GM23338 (cell line): ENCODE measurements around the gene TTC3. TPM values are rescaled to one million over a fixed set of nuclear protein-coding genes. Genes with fewer than 3 reads are reported as not detected.

Experiments
- ATAC-seq: fragments of 200-7000 bp; cut with Tn5 transposase; 3 replicates; pipeline ENCODE4 v1.9.1; 2020
- DNase-seq: peaks from one replicate; pipeline ENCODE4 v3.0.0-alpha.2; 2015; ENCODE audit warnings: low spot score
- H2AFZ ChIP-seq: fragments of 200-600 bp; sonication (generic); 2 replicates; pipeline ENCODE4 v1.8.0; 2016; ENCODE audit warnings: antibody characterized with exemption, mild to moderate bottlenecking, moderate library complexity
- H3F3A ChIP-seq: fragments of 200-600 bp; sonication (generic); replicated peaks from 2 replicates; pipeline ENCODE4 v1.8.0; 2017; ENCODE audit warnings: antibody characterized with exemption, mixed run types, low read depth
- H3K27ac ChIP-seq: fragments of 200-600 bp; sonication (generic); 2 replicates; pipeline ENCODE4 v1.6.1; 2016; ENCODE audit warnings: low read depth
- H3K27me3 ChIP-seq: fragments of 200-600 bp; sonication (generic); 2 replicates; pipeline ENCODE4 v1.8.0; 2016; ENCODE audit warnings: mild to moderate bottlenecking, mixed run types, moderate library complexity; ENCODE audit not compliant: insufficient read depth
- H3K36me3 ChIP-seq: fragments of 200-600 bp; sonication (generic); 2 replicates; pipeline ENCODE4 v1.8.0; 2016; ENCODE audit warnings: mild to moderate bottlenecking; ENCODE audit not compliant: insufficient read depth
- H3K4me1 ChIP-seq: fragments of 200-600 bp; sonication (generic); 2 replicates; pipeline ENCODE4 v1.8.0; 2016; ENCODE audit warnings: mild to moderate bottlenecking, moderate library complexity; ENCODE audit not compliant: insufficient read depth
- H3K4me2 ChIP-seq: fragments of 200-600 bp; sonication (generic); 2 replicates; pipeline ENCODE4 v1.7.1; 2017; ENCODE audit warnings: mixed run types
- H3K4me3 ChIP-seq: fragments of 200-600 bp; sonication (generic); 2 replicates; pipeline ENCODE4 v1.6.1; 2016; ENCODE audit warnings: mixed run types
- H3K79me2 ChIP-seq: fragments of 200-600 bp; sonication (generic); replicated peaks from 2 replicates; pipeline ENCODE4 v1.8.0; 2017; ENCODE audit warnings: mild to moderate bottlenecking; ENCODE audit not compliant: insufficient read depth
- H3K9me2 ChIP-seq: fragments of 200-600 bp; sonication (generic); 2 replicates; pipeline ENCODE4 v1.8.0; 2017; ENCODE audit not compliant: insufficient read depth
- H4K20me1 ChIP-seq: fragments of 200-600 bp; sonication (generic); replicated peaks from 2 replicates; pipeline ENCODE4 v1.8.0; 2017; ENCODE audit warnings: mild to moderate bottlenecking; ENCODE audit not compliant: insufficient read depth
- H3K27ac Mint-ChIP-seq: 2 replicates; pipeline ENCODE4 v1.8.0; 2020; ENCODE audit warnings: inconsistent platforms, mild to moderate bottlenecking, moderate library complexity, mixed read lengths
- H3K27me3 Mint-ChIP-seq: 3 replicates; pipeline ENCODE4 v1.8.0; 2022; ENCODE audit warnings: low read depth, mild to moderate bottlenecking, moderate library complexity, mixed read lengths, inconsistent platforms; ENCODE audit not compliant: insufficient read depth, poor library complexity
- H3K36me3 Mint-ChIP-seq: 3 replicates; pipeline ENCODE4 v1.8.0; 2021; ENCODE audit warnings: low read depth, mild to moderate bottlenecking, inconsistent platforms, moderate library complexity, mixed read lengths
- H3K4me1 Mint-ChIP-seq: 3 replicates; pipeline ENCODE4 v1.8.0; 2020; ENCODE audit warnings: mild to moderate bottlenecking, inconsistent platforms, mixed read lengths
- H3K4me3 Mint-ChIP-seq: 3 replicates; pipeline ENCODE4 v1.8.0; 2021; ENCODE audit warnings: moderate library complexity, mild to moderate bottlenecking, inconsistent platforms, mixed read lengths
- H3K9me3 Mint-ChIP-seq: 3 replicates; pipeline ENCODE4 v1.8.0; 2020; ENCODE audit warnings: moderate library complexity, mild to moderate bottlenecking, inconsistent platforms, mixed read lengths
- CREB1 ChIP-seq: fragments of 250-450 bp; sonication (Bioruptor Pico); IDR thresholded peaks from 2 replicates; pipeline ENCODE4 v1.5.0; 2020; ENCODE audit warnings: low read depth, mild to moderate bottlenecking, moderate library complexity
- EZH2 ChIP-seq: fragments of 200-600 bp; sonication (generic); IDR thresholded peaks from one replicate; pipeline ENCODE4 v1.8.0; 2017; ENCODE audit warnings: antibody characterized with exemption, mild to moderate bottlenecking, low read depth; ENCODE audit not compliant: unreplicated experiment
- JUNB ChIP-seq: IDR thresholded peaks from one replicate; pipeline ENCODE4 v1.6.1; 2016; ENCODE audit warnings: antibody characterized with exemption; ENCODE audit not compliant: unreplicated experiment
- POLR2AphosphoS5 ChIP-seq: IDR thresholded peaks from 2 replicates; pipeline ENCODE4 v1.6.1; 2016; ENCODE audit warnings: antibody characterized with exemption, low read depth
- STAT1 ChIP-seq: IDR thresholded peaks from one replicate; pipeline ENCODE4 v1.6.1; 2016; ENCODE audit warnings: antibody characterized with exemption; ENCODE audit not compliant: unreplicated experiment
- ZNF114 ChIP-seq: fragments of 250-450 bp; sonication (Bioruptor Pico); IDR thresholded peaks from 2 replicates; pipeline ENCODE4 v1.5.0; 2020; ENCODE audit warnings: mild to moderate bottlenecking, moderate library complexity
- polyA plus RNA-seq: library from polyadenylated mRNA; unstranded; fragments of >200 nt; fragmentation: Nextera tagmentation; extraction: Ambion mirVana; gene quantifications from 2 replicates; pipeline ENCODE4 v1.2.1, GENCODE V29; 2016
- total RNA-seq: library from RNA; depleted of rRNA; stranded (reverse); fragments of >200 nt; shearing (Covaris generic); gene quantifications from 2 replicates; pipeline ENCODE4 v1.2.3, GENCODE V29; 2014
- TF ChIP-seq, protein P1 (sequence below), 2 experiments: fragments of 200-600 bp in 1 of 2; sonication (generic) in 1 of 2; conservative IDR thresholded peaks; 2 replicates each; pipeline versions ENCODE4 v1.5.1 to v1.6.1; 2016 to 2017; ENCODE audit warnings: antibody characterized with exemption in 2 of 2, low read depth in 2 of 2, mild to moderate bottlenecking in 2 of 2, moderate library complexity in 1 of 2

Gene TTC3
- total and polyA plus RNA-seq, 2 experiments from 2014 or later, result 28.9 to 48.6 TPM

DNA sequence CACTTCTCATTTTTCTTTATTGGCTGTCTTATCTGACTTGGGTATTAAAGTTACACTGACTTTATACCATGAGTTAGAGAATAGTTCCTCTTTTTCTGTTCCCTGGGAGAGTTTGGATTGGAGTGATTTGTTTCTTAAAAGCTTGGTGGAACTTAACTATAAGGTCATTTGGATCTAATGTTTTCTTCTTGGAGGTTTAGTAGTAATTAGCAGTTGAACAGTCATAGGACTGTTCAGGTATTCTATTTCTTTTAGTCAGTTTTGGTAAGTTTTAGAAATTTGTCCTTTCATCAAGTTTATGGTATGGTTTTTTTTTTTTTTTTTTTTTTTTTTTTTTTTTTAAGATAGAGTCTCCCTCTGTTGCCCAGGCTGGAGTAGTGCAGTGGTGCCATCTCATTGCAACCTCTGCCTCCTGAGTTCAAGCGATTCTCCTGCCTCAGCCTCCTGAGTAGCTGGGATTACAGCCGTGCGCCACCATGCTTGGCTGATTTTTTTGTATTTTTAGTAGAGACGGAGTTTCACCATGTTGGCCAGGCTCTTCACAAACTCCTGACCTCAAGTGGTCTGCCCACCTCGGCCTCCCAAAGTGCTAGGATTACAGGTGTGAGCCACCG, 6.3 kb downstream of the TTC3 start:
- no peaks in the 10 kb centered on the region for H3K36me3 ChIP-seq
- H3K36me3 Mint-ChIP-seq, result 0 out of 3 replicates have a peak, but pooled peaks cover 3% of the 10 kb centered on the region
- no peaks in the 10 kb centered on the region for H3F3A ChIP-seq
- ATAC-seq (peak; percentile 47), DNase-seq (peak; percentile 28)
- H3K4me1 Mint-ChIP-seq, result peaks cover 1% of the 10 kb centered on the region; the same call in 2 of the 3 replicates
- peaks cover 4% of the 10 kb centered on the region for H4K20me1 ChIP-seq
- TF ChIP-seq, protein P1, sequence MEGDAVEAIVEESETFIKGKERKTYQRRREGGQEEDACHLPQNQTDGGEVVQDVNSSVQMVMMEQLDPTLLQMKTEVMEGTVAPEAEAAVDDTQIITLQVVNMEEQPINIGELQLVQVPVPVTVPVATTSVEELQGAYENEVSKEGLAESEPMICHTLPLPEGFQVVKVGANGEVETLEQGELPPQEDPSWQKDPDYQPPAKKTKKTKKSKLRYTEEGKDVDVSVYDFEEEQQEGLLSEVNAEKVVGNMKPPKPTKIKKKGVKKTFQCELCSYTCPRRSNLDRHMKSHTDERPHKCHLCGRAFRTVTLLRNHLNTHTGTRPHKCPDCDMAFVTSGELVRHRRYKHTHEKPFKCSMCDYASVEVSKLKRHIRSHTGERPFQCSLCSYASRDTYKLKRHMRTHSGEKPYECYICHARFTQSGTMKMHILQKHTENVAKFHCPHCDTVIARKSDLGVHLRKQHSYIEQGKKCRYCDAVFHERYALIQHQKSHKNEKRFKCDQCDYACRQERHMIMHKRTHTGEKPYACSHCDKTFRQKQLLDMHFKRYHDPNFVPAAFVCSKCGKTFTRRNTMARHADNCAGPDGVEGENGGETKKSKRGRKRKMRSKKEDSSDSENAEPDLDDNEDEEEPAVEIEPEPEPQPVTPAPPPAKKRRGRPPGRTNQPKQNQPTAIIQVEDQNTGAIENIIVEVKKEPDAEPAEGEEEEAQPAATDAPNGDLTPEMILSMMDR (conservative IDR thresholded peaks at IDR 0.05; ENCODE audit: low read depth in 2 of 2), result peak; percentile 36 to 46; a peak in 3 of 4 replicates
- no peak for TF ChIP-seq POLR2AphosphoS5
- 0 out of 2 replicates have a peak, but pooled peaks cover 4% of the 10 kb centered on the region for H3K4me1 ChIP-seq
- no peak overlapping the region for H3K4me2 ChIP-seq
- H3K79me2 ChIP-seq, result peaks cover 36% of the 10 kb centered on the region
- peaks cover 20% of the 10 kb centered on the region for H3K27me3 ChIP-seq
- no peaks in the 10 kb centered on the region for H3K9me3 Mint-ChIP-seq
- H3K27ac ChIP-seq, result no peak overlapping the region
- peaks cover 12% of the 10 kb centered on the region for H3K27me3 Mint-ChIP-seq
- H3K4me3 Mint-ChIP-seq, result no peak overlapping the region
- H3K9me2 ChIP-seq, result no peaks in the 10 kb centered on the region
- no peak overlapping the region for H3K4me3 ChIP-seq
- no peak overlapping the region for H2AFZ ChIP-seq
- H3K27ac Mint-ChIP-seq, result no peak overlapping the region

DNA sequence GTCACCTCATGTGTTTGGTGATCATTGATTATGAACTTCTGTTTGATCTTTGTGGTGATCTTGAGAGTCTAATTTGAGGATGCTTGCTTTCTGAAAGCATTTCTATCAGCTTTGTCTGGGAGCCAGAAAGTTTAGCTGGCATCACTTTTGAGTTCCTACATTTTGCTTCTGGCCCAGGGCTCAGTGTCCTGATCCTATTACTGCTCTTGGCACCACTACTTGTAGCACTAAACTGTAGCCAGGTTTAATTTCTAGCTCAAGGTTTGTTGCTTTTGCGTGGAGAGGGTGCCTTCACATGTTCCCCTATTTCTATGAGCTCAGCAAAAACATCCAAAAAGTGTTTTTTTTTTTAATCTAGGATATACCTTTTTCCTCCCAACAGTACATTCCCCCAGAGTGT, 9.3 kb downstream of the TTC3 start:
- Histone ChIP-seq H3K79me2 (peaks cover 21% of the 10 kb centered on the region), H4K20me1 (no peaks in the 10 kb centered on the region), H3K27me3 (no peaks in the 10 kb centered on the region), H2AFZ (no peak overlapping the region), H3K27ac (no peak overlapping the region), H3K4me2 (no peak overlapping the region), H3K36me3 (no peaks in the 10 kb centered on the region), H3K4me3 (no peak overlapping the region), H3K9me2 (no peaks in the 10 kb centered on the region), H3K4me1 (no peaks in the 10 kb centered on the region), H3F3A (no peaks in the 10 kb centered on the region)
- ATAC-seq, result no peak
- TF ChIP-seq CREB1, result no peak
- no peak for TF ChIP-seq POLR2AphosphoS5
- TF ChIP-seq ZNF114 (CRISPR knock-in tag), result no peak
- no peak for TF ChIP-seq EZH2
- TF ChIP-seq, protein P1 (conservative IDR thresholded peaks at IDR 0.05; ENCODE audit: low read depth in 2 of 2), result no peak
- no peak for TF ChIP-seq JUNB
- TF ChIP-seq STAT1, result no peak
- H3K27ac Mint-ChIP-seq, result no peak overlapping the region
- no peaks in the 10 kb centered on the region for H3K27me3 Mint-ChIP-seq
- no peak overlapping the region for H3K4me3 Mint-ChIP-seq
- no peak for DNase-seq
- no peaks in the 10 kb centered on the region for H3K4me1 Mint-ChIP-seq
- H3K36me3 Mint-ChIP-seq, result 0 out of 3 replicates have a peak, but pooled peaks cover 3% of the 10 kb centered on the region
- H3K9me3 Mint-ChIP-seq, result no peaks in the 10 kb centered on the region
